ENCODE data around the gene DTNBP1. TPM values are rescaled to one million over a fixed set of nuclear protein-coding genes. Genes with fewer than 3 reads are reported as not detected.

Gene DTNBP1
- total RNA-seq, 1 donor from 2014 or later, result 17.2 TPM

DNA sequence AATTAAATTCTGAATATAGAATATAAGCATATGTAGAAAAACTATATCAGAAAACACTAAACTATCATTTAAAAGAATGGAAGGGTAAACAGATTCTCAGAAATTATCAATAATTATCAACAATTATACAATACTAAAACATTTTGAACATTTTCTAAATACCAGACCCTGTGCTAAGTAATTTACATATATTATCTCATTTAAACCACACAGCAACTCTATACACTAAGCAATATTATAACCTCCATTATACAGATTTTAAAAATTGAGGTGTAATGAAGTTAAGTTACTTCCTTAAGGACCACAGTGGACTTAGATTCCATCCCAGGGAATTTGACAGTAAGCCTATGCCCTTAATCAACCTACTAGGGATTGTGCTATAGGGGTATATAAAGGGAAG, 33.3 kb downstream of the DTNBP1 start:
- Mint-ChIP-seq H3K27ac (no peak overlapping the region), H3K36me3 (ENCODE audit: low read depth) (peaks cover 20% of the 10 kb centered on the region), H3K27me3 (ENCODE audit: insufficient read depth) (no peaks in the 10 kb centered on the region), H3K4me3 (no peak overlapping the region), H3K4me1 (ENCODE audit: low read depth) (peaks cover 31% of the 10 kb centered on the region), H3K9me3 (no peaks in the 10 kb centered on the region)
- DNase-seq (ENCODE audit: low spot score), result no peak
- intact Hi-C loops (cut with micrococcal nuclease), result loop anchor here (1.0 to 10.0 kb wide), 8 partner anchors 33 to 1565 kb away; partner anchors contain the start of genes CD83 and DTNBP1

- Mint-ChIP-seq H3K36me3 (ENCODE audit: low read depth) (peaks cover 18% of the 10 kb centered on the region), H3K4me3 (no peak overlapping the region), H3K27me3 (ENCODE audit: insufficient read depth) (no peaks in the 10 kb centered on the region), H3K27ac (peak overlapping the region; percentile 40), H3K9me3 (no peaks in the 10 kb centered on the region), H3K4me1 (ENCODE audit: low read depth) (peaks cover 34% of the 10 kb centered on the region)
- intact Hi-C loops (cut with micrococcal nuclease), result loop anchor here (1.0 to 10.0 kb wide), 8 partner anchors 34 to 1564 kb away; partner anchors contain the start of genes CD83 and DTNBP1
- DNase-seq (ENCODE audit: low spot score), result peak; percentile 22
Measured at GRCh38 chr6:15628499-15629131, 34.2 kb downstream of the DTNBP1 start.

DNA sequence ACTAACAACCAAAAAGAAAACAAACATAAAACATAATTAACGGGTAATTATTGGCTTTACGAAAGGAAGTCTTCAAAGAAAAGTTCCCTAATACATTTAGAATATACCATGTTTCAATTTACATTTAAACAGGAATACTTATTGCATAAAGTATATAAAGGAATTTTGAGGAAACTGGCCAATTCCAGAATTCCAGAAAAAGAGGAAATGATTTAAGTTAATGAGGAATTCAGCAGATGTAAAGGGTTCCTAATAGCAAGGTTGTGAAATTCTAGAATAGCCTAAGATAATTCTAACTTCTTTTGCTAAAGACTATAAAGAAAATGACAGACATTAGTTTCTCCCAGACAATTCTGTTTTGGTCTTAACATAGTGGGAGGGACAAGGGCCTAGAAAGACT, 35.0 kb downstream of the DTNBP1 start:
- intact Hi-C loops (cut with micrococcal nuclease), result loop anchor here (2.0 to 10.0 kb wide), 7 partner anchors 35 to 1563 kb away; partner anchors contain the start of genes CD83 and DTNBP1
- H3K27ac Mint-ChIP-seq, result no peak overlapping the region
- no peaks in the 10 kb centered on the region for H3K9me3 Mint-ChIP-seq
- H3K4me3 Mint-ChIP-seq, result no peak overlapping the region
- no peaks in the 10 kb centered on the region for H3K27me3 Mint-ChIP-seq (ENCODE audit: insufficient read depth)
- no peak for DNase-seq (ENCODE audit: low spot score)
- peaks cover 36% of the 10 kb centered on the region for H3K4me1 Mint-ChIP-seq (ENCODE audit: low read depth)
- H3K36me3 Mint-ChIP-seq (ENCODE audit: low read depth), result peaks cover 14% of the 10 kb centered on the region

- no peak for DNase-seq (ENCODE audit: low spot score)
- intact Hi-C loops (cut with micrococcal nuclease), result loop anchor here (5.0 to 10.0 kb wide), 5 partner anchors 192 to 1562 kb away; partner anchors contain the start of gene CD83
- no peaks in the 10 kb centered on the region for H3K27me3 Mint-ChIP-seq (ENCODE audit: insufficient read depth)
- peaks cover 14% of the 10 kb centered on the region for H3K36me3 Mint-ChIP-seq (ENCODE audit: low read depth)
- no peak overlapping the region for H3K27ac Mint-ChIP-seq
- peaks cover 42% of the 10 kb centered on the region for H3K4me1 Mint-ChIP-seq (ENCODE audit: low read depth)
- no peaks in the 10 kb centered on the region for H3K9me3 Mint-ChIP-seq
- H3K4me3 Mint-ChIP-seq, result no peak overlapping the region
Measured at GRCh38 chr6:15626878-15627674, 35.8 kb downstream of the DTNBP1 start.

- intact Hi-C loops (cut with micrococcal nuclease), result loop anchor here (5.0 to 10.0 kb wide), 5 partner anchors 191 to 1561 kb away; partner anchors contain the start of gene CD83
- H3K36me3 Mint-ChIP-seq (ENCODE audit: low read depth), result peaks cover 14% of the 10 kb centered on the region
- no peak overlapping the region for H3K4me3 Mint-ChIP-seq
- no peak overlapping the region for H3K27ac Mint-ChIP-seq
- peaks cover 51% of the 10 kb centered on the region for H3K4me1 Mint-ChIP-seq (ENCODE audit: low read depth)
- H3K27me3 Mint-ChIP-seq (ENCODE audit: insufficient read depth), result no peaks in the 10 kb centered on the region
- DNase-seq (ENCODE audit: low spot score), result no peak
- H3K9me3 Mint-ChIP-seq, result no peaks in the 10 kb centered on the region
Measured at GRCh38 chr6:15626160-15626559, 36.7 kb downstream of the DTNBP1 start.

DNA sequence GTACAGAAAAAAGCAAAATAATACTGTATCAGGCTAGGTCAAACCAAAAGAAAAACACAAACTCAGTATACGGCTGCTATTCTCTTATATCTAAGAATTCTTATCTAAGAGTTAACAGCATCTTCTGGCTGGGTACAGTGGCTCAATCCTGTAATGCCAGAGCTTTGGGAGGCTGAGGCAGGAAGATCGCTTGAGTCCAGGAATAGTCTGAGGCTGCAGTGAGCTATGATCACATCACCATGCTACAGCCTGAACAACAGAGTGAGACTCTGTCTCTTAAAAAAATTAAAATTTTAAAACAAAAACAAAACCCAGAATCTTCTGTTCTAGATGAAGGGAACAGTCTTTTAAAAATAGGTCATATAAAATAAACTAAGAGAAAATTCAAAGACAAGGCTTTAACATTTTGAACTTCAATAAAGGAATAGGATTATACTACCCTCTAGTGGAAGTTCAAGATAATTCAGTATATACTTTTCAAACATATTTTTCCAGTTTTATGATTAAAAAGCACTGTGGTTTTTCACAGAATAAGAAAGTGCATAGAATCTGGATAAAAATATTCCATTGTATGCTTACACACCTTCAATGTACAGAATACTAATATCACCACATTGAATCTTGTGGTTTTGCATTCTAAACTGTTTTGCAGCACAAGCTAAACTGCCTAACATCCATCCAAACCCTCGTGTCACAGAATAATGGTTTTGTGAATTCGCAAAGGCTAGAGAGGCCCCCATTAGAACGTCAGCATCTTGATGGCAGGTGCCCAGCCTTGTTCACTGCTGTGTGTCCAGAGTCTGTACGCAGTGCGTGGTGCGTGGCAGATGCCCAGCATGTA, 39.3 kb downstream of the DTNBP1 start:
- Mint-ChIP-seq H3K27ac (no peak overlapping the region), H3K4me3 (no peak overlapping the region), H3K9me3 (no peaks in the 10 kb centered on the region), H3K27me3 (ENCODE audit: insufficient read depth) (no peaks in the 10 kb centered on the region), H3K36me3 (ENCODE audit: low read depth) (peaks cover 14% of the 10 kb centered on the region), H3K4me1 (ENCODE audit: low read depth) (peaks cover 38% of the 10 kb centered on the region)
- intact Hi-C loops (cut with micrococcal nuclease), result loop anchor here (1.0 to 10.0 kb wide), 12 partner anchors 34 to 1714 kb away; partner anchors contain the start of gene CD83
- DNase-seq (ENCODE audit: low spot score), result no peak

DNA sequence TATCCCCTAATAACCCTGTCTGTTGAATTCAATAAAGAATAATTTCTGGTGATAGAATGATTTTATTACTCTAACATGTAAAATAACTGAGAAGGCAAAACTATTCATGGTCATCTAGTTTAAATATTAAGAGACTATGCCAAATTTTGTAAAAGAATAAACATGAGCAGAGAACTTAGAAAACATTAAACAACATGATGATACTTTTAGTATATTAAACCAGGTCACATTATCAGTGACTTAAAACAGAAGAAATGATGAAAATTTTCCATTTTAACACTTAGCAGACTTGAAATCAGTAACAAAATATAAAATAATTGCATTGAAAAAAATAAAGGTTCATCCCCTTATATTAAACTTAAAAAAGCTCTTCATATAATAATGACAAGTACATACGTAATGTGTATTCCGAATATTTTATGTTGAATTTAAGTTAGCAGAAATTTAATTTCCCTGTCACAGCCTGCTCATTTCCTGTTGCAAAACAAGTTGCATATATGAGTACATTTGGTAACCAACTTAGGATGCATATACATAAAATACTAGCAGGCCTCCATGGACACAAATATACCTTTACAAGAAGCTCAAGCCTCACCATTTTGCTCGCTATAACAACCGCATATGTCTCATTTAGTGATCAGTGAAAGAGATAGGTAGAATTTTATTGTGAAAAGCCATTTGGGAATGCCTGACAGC, 40.6 kb downstream of the DTNBP1 start:
- DNase-seq (ENCODE audit: low spot score), result no peak
- Mint-ChIP-seq H3K36me3 (ENCODE audit: low read depth) (peaks cover 11% of the 10 kb centered on the region), H3K27ac (peak overlapping the region; percentile 16), H3K4me1 (ENCODE audit: low read depth) (peaks cover 28% of the 10 kb centered on the region), H3K4me3 (no peak overlapping the region), H3K9me3 (no peaks in the 10 kb centered on the region), H3K27me3 (ENCODE audit: insufficient read depth) (peaks cover under 1% of the 10 kb centered on the region)
- intact Hi-C loops (cut with micrococcal nuclease), result loop anchor here (2.0 to 10.0 kb wide), 8 partner anchors 95 to 1557 kb away; partner anchors contain the start of gene CD83

DNA sequence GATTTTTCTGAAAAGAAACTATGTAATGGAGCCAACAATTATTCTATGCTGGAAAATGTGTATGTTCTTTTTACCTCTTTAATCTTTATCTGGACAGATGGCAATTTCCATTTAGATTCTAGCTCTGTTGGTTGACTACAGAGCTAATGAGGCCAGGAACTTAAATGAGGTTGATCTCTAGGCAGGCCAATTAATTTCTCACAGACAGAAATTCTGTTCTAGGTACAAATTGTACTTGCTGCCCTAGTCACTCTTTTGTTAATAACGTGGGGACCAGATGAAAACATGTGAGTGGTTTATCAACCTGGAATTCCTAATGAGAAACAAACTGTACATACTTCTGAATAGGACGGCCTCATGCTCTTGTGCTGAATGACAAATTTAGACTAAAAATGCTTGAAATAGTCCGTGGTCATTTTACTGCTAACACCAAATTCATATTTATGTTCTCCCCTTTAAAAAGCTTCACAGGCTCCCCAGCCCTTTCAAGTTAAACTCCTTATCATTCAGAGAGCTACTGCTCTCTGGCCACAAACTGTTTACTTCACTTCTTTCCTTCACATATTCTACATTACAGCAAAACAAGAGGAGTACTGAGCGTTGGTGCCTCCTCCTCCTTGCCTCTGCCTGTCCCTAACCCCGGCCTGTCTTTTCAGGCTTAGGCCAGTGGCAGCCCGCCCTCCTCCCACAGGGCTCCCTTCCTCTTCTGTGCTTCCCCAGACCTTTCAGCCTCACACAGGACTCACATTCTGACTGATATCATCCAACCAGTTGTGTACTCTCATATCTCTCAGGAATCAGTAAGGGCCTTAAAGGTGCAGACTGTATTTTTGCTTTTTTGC, 41.4 kb downstream of the DTNBP1 start:
- intact Hi-C loops (cut with micrococcal nuclease), result loop anchor here (2.0 to 10.0 kb wide), 8 partner anchors 94 to 1557 kb away; partner anchors contain the start of gene CD83
- Mint-ChIP-seq H3K4me1 (ENCODE audit: low read depth) (peaks cover 27% of the 10 kb centered on the region), H3K4me3 (no peak overlapping the region), H3K9me3 (no peaks in the 10 kb centered on the region), H3K27me3 (ENCODE audit: insufficient read depth) (peaks cover 2% of the 10 kb centered on the region), H3K36me3 (ENCODE audit: low read depth) (peaks cover 7% of the 10 kb centered on the region), H3K27ac (peak overlapping the region; percentile 16)
- no peak for DNase-seq (ENCODE audit: low spot score)

GRCh38 chr6:15620611-15621010, 42.2 kb downstream of the DTNBP1 start:
- no peak for DNase-seq (ENCODE audit: low spot score)
- no peak overlapping the region for H3K27ac Mint-ChIP-seq
- H3K9me3 Mint-ChIP-seq, result no peaks in the 10 kb centered on the region
- no peak overlapping the region for H3K4me3 Mint-ChIP-seq
- H3K36me3 Mint-ChIP-seq (ENCODE audit: low read depth), result peaks cover 5% of the 10 kb centered on the region
- H3K4me1 Mint-ChIP-seq (ENCODE audit: low read depth), result peaks cover 27% of the 10 kb centered on the region
- intact Hi-C loops (cut with micrococcal nuclease), result loop anchor here (5.0 to 10.0 kb wide), 7 partner anchors 93 to 1556 kb away; partner anchors contain the start of gene CD83
- peaks cover 2% of the 10 kb centered on the region for H3K27me3 Mint-ChIP-seq (ENCODE audit: insufficient read depth)

DNA sequence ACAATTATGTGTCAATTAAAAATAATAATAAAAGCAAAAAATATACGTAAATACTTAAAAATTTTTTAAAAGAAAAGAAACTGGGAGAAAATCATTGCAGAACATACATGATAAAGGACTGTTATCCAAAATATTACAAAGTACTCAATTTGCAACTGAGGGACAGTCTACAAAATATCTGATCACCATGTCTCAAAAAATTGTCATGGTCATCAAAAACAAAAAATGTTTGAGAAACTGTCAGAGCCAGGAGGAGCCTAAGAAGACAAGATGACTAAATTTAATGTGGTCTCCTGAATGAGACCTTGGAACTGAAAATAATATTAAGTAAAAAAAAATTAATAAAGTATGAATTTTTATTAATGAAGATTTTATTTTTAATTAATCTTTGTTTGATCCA, 43.5 kb downstream of the DTNBP1 start:
- Mint-ChIP-seq H3K27ac (no peak overlapping the region), H3K36me3 (ENCODE audit: low read depth) (peaks cover 6% of the 10 kb centered on the region), H3K4me1 (ENCODE audit: low read depth) (peaks cover 27% of the 10 kb centered on the region), H3K27me3 (ENCODE audit: insufficient read depth) (peaks cover 2% of the 10 kb centered on the region), H3K9me3 (no peaks in the 10 kb centered on the region), H3K4me3 (no peak overlapping the region)
- intact Hi-C loops (cut with micrococcal nuclease), result no loop called here
- DNase-seq (ENCODE audit: low spot score), result no peak

DNA sequence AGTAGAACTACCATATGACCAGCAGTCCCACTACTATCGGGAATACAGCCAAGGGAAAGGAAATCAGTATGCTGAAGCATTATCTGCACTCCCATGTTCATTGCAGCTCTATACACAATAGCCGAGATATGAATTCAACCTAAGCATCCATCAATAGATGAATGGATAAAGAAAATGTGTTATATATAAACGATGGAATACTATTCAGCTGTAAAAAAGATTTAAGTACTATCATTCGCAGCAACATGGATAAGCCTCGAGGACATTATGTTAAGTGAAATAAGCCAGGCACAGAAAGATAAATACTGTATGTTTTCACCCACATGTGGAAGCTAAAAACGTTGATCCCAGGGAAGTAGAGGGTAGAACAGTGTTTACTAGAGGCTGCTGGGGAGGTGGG, 44.1 kb downstream of the DTNBP1 start:
- Mint-ChIP-seq H3K4me3 (no peak overlapping the region), H3K27ac (no peak overlapping the region), H3K9me3 (no peaks in the 10 kb centered on the region), H3K27me3 (ENCODE audit: insufficient read depth) (peaks cover 2% of the 10 kb centered on the region), H3K4me1 (ENCODE audit: low read depth) (peaks cover 29% of the 10 kb centered on the region), H3K36me3 (ENCODE audit: low read depth) (peaks cover 13% of the 10 kb centered on the region)
- no peak for DNase-seq (ENCODE audit: low spot score)
- intact Hi-C loops (cut with micrococcal nuclease), result no loop called here

Data from activated T-helper 1 cell treated with anti-CD3 and anti-CD28 coated beads, Interleukin-12 subunit alpha, Interleukin-12 subunit beta, Interleukin-2, Interleukin-4 antibody, amounts not matched to agents 30 ng/mL and 10 ng/mL and 1 ng/mL, durations not matched to agents 14 hours and 24 hours and 36 hours (primary cell).